Renal cortical epithelial cell (primary cell): ENCODE measurements around the gene GRIN2A. TPM values are rescaled to one million over a fixed set of nuclear protein-coding genes. Genes with fewer than 3 reads are reported as not detected.

Experiments used
- DNase-seq: peaks from one replicate; pipeline ENCODE4 v3.0.0-alpha.2; 2011; ENCODE audit warnings: low read depth
- total RNA-seq: library from RNA; depleted of rRNA; stranded (reverse); fragments of >200 nt; gene quantifications from 2 replicates; pipeline ENCODE4 v1.2.3, GENCODE V29; 2014

GRIN2A gene
- total RNA-seq, 1 donor from 2014 or later, result 0.15 TPM

- no peak for DNase-seq
These were observed 322.4 kb downstream of the GRIN2A start for GRCh38 chr16:9859701-9860327.

- no peak for DNase-seq
These were observed 327.6 kb downstream of the GRIN2A start for GRCh38 chr16:9854675-9855074.

GRCh38 chr16:9852003-9852402 lies 330.2 kb downstream of the GRIN2A start:
- DNase-seq, result no peak

DNA sequence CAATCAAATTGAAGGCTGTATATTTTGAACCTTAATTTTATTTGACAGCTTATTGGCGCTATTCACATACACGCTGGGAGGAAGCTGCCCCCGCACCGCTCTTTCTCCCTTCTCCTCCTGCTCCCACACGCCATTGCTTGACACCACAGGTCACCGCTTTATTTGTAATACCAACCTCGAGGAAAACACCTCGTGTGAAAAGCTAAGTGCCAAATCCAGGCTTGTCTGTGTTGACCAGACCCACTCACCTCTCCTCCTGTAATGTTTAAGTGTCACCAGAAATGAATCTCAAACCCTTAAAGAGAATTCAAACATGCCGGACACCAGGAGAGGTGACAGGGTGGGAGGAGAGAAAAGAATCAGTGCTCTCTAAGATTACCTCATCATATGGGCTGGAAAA lies 331.4 kb downstream of the GRIN2A start:
- DNase-seq, result no peak

- DNase-seq, result no peak
These were observed 332.5 kb downstream of the GRIN2A start for GRCh38 chr16:9849697-9850245.

GRCh38 chr16:9847146-9847545 lies 335.1 kb downstream of the GRIN2A start:
- DNase-seq, result no peak

DNA sequence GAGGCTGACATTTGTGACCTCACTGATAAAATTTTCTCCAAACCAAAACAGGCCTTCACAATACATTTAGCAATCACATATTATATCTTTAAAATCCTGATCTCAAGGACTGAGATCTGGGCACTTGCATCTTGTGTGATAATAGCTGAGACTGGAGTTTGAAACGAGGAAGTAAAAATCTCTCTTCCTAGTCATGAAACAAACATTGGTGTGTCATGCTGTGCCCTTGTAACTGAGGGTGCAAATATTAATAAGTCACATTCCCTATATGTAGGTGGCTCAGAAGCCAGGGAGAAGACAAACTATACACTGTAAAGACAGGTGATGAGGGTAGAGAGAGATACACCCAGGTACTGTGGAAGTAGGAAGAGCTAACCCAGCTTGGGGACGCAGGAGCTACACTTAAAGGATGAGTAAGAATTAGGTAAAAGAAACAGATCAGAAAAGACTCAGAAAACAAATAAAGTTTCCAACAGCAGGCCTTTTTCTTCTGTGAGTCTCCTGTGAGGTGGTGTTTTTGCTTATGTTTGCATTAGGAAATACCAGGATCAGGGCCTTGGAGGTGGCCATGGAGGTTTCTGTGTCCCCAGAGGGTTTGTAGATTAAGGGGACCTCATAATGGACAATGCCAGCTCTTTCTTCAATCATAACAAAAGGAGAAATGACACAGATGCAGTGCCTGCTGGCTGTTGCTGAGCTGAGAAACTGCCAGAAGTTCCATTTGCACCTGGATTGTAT lies 335.7 kb downstream of the GRIN2A start:
- no peak for DNase-seq

DNA sequence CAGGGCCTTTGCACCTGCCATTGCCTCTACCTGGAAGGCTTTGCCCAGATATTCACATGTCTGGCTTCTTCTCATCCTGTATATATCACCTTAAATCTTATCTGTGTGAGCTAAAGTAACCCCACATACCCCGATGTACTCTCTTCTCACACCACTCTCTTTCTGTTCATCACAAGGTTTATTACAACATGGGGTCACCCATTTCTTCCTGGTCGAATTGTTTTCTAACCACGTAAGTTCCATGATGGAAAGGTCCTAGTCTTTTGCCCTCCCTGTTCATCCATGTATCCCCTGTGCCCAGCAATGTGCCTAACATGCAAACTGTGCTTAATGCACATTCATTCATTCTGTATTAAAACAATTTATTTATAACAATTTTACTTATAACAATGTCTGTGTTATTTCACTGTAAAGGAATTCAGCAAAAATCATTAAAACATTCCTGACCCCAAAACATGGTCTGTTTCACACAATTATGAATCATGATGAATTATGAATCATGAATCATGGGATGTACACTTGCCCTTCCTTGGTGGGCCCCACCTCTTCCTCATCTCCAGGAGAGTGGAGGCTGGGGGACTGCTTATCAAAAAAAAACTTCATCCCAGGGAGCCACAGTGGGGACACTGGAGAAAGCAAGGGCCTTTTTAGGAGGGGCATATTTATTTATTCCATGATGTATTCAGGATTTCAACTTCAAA lies 336.4 kb downstream of the GRIN2A start:
- DNase-seq, result no peak

GRCh38 chr16:9844361-9844760 lies 337.9 kb downstream of the GRIN2A start:
- no peak for DNase-seq

- no peak for DNase-seq
These were observed 338.7 kb downstream of the GRIN2A start for GRCh38 chr16:9843424-9844018.

DNA sequence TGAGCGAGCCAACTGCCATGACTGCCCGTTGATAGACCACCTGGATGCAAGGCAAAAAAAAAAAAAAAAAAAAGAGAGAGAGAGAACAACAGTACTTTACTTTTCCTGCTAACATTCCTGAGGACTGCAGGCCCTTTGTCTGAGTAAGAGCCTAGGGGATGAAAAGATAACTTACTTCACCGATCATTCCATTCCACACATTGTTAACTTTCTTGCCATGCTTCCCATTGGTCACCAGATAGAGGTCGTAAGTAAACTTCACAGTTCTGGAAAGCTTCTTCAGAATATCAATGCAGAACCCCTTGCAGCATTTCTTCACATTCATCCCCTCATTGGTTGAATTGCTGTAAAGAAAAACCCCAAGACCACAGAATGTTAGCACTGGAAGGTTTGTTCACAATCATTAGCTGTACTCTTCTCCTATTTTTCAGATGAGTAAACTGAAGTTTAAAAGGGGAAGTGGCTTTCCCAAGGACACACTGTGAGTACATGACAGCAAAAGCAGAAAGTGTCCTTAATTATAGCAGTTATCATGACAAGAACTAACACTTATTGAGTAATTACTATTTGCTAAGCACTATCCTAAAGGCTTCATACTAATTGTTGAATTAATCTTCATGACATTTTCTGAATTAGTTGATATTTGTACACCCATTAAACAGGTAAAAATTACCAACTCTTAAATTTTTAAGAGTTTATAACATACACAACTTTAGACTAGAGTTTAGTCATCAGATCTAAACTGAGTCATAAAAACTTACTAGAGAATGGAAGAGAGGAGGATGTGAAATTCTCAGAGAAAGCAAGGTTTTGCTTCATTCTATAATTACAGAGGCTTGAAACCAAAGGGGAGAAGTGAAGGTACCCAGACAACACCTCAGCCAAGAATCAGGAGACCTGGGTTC lies 341.2 kb downstream of the GRIN2A start:
- DNase-seq, result no peak

- DNase-seq, result no peak
These were observed 344.7 kb downstream of the GRIN2A start for GRCh38 chr16:9837481-9837880.

DNA sequence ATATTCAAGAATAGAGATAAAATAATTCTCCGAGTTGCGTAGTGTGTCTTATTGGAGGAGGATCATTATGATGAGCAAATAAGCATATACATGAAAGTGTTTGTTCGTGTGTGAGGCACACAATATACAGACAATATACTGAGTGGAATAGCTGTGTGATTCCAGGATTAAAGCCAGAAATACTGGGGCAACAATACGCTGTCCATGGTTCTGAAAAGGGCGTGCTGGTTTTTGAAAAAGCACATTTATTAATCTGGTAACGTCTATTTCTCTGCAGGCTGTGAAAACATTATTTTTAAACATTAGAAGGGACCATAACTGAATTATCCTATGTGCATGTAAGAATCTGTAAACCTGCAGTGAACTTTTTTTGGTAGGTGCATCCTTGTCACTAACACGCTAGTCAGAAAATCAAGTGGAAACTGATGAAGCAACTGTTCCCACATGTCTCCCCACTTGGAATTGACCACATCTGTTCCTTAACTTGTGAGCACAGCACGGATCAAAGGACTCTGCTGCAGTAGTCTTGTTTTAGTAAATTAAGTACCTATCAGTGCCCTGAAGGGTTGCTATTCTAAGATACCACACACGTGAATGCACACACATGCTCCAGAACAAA lies 346.0 kb downstream of the GRIN2A start:
- DNase-seq, result no peak

- no peak for DNase-seq
These were observed 355.0 kb downstream of the GRIN2A start for GRCh38 chr16:9827062-9827752.

DNA sequence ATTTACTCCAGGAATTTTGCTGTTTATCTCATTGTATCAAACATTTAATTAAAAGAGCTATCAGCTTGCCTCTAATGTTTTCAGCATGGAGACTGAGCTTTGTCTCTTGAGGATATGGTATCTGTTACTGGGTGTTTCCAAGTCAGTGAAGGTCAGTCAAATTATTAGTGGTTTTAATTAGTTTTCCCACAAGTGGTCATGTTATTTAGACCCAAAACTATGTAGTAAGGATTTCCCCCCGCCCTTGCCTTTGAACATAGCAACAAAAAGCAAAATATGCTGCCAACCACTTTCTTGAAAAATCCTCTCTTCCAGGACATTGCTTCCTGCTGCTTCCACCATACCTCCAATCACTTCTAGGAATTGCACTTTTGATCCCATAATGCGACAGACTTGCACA lies 355.6 kb downstream of the GRIN2A start:
- DNase-seq, result no peak

DNA sequence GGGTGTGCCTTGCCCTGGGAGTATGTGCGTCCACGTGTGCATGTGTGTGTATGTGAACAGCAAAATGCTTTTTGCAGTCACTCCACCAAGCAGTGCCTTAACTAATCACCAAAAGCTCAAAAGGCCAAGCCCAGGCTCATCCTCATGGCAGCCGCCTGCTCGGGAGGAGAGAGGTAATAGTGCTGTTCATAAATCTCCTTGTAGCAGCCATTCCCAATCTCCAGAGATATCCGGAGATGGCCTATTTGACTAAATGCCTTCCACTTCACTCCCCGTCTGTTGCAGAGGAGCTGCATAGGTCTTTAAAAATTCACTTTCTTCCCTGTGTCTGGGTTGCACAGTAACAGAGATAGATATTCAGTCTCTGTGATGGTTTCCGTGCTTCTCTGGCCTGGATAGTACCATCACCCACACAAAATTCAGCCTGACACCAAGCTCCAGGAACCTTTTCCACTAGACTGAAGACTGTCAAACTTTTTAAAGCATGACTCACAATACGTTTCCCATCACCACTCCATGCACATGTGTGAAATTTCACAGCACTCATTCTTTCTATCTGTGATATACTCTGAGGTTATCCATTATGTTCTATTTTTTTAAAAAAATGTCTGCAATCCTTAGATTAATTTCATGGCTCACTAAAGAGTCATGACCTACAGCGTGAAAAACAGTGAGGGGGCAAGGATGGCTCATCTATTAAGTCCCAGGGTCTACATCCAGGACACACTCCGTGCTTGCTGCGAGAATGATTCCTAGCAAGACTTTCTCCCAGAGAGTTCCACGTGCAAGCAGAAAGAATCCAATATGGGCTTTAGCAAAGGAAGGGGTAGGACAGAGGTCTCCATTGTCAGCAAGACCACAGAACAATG lies 357.8 kb downstream of the GRIN2A start:
- no peak for DNase-seq

GRCh38 chr16:9823510-9823909 lies 358.7 kb downstream of the GRIN2A start:
- no peak for DNase-seq

DNA sequence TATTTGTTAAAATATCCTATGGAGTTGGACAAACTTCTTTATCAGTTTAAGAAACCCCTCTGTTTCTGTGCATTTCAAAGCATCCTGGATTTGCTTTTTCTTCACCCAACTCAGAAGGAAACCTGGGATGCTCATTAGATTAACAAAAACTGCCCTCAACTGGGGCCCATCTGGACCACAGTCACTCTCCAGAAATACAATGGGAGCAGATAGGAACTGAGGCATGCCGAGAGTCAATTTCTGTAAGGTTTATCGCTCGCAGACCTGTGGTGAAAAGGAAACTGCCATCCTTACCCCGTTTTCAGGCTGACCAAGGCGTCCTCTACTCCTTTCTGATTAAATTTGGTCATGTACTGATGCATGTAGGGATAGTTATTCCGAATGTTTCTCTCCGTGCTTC lies 360.3 kb downstream of the GRIN2A start:
- no peak for DNase-seq

GRCh38 chr16:9821331-9821730 lies 360.9 kb downstream of the GRIN2A start:
- DNase-seq, result no peak
